ENCODE data around the gene FARP2.

DNA sequence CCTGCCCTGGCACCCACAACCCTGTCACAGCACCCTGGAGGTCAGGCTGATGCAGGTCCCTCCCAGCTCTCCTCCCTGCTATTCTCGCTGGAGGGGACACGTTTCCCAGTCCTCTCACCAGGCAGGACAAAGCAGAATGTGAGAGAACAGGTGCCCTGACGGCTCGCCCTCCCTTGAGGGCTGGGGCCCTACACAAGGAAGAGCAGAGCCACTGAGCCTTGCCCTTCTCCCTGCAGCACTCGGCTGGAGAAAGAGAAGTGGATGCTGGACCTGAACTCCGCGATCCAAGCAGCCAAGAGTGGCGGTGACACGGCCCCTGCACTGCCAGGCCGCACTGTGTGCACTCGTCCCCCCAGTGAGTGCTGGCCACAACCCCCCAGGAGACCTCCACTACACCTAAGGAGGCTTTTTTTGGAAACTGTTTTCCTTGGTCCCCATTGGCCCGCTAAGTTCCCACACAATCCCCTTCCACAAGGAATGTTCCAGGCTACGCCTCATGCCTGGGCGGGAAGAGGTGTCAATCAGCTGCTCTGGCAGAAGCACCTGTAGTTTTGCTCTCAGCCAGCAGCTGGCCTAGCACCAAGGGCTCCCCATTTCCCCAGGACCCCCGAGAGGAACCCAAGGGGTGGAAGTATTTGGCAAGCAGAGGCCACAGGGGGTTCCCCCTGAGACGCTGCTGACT is 134.9 kb downstream of the FARP2 start:
- TF ChIP-seq KAT2A (conservative IDR thresholded peaks at IDR 0.05; ENCODE audit: control insufficient read depth, low read depth, low read length) = no peak
- no peak for TF ChIP-seq RELA (IDR thresholded peaks at IDR 0.05; ENCODE audit: borderline replicate concordance, partially characterized antibody)
- no peak for TF ChIP-seq NR2C2 (IDR thresholded peaks at IDR 0.05; ENCODE audit: borderline replicate concordance, control insufficient read depth, insufficient read length, low read depth)
- no peak for TF ChIP-seq MYC (IDR thresholded peaks at IDR 0.05; ENCODE audit: insufficient read depth, insufficient read length, insufficient replicate concordance, low read length, severe bottlenecking)
- no peak for TF ChIP-seq PML (IDR thresholded peaks at IDR 0.05; ENCODE audit: low read length)
- TF ChIP-seq PAX5 (IDR thresholded peaks at IDR 0.05; ENCODE audit: borderline replicate concordance, low read depth, low read length) = no peak
- TF ChIP-seq TCF7 (IDR thresholded peaks at IDR 0.05; ENCODE audit: borderline replicate concordance) = no peak
- no peak for TF ChIP-seq BCL11A (IDR thresholded peaks at IDR 0.05; ENCODE audit: low read depth, low read length)

Measured in GM12878 (cell line).